Kidney epithelial cell (primary cell): ENCODE results near the gene KRT6A. TPM values are rescaled to one million over a fixed set of nuclear protein-coding genes. Genes with fewer than 3 reads are reported as not detected.

Source experiments
- DNase-seq: peaks from one replicate; pipeline ENCODE4 v3.0.0-alpha.2; 2010; ENCODE audit warnings: low read depth
- H3K27me3 ChIP-seq: 2 replicates; pipeline ENCODE4 v1.6.0; 2011; ENCODE audit warnings: low read length; ENCODE audit not compliant: control insufficient read depth, insufficient read depth
- H3K36me3 ChIP-seq: 2 replicates; pipeline ENCODE4 v1.5.1; 2011; ENCODE audit warnings: low read length; ENCODE audit not compliant: control insufficient read depth, insufficient read depth
- H3K4me3 ChIP-seq: 2 replicates; pipeline ENCODE4 v1.5.1; 2011; ENCODE audit warnings: low read depth, mild to moderate bottlenecking, control low read depth, low read length
- total RNA-seq: library from RNA; depleted of rRNA; stranded (reverse); fragments of >200 nt; gene quantifications from 2 replicates; pipeline ENCODE4 v1.2.3, GENCODE V29; 2015
- TF ChIP-seq, protein P1 (sequence below): IDR thresholded peaks from 2 replicates; pipeline ENCODE4 v1.5.1; 2011; ENCODE audit warnings: mild to moderate bottlenecking, moderate library complexity, low read length, control low read depth, inconsistent platforms; ENCODE audit not compliant: insufficient read depth, poor library complexity, severe bottlenecking

KRT6A gene
- total RNA-seq, 1 donor from 2014 or later, result 0.21 TPM

DNA sequence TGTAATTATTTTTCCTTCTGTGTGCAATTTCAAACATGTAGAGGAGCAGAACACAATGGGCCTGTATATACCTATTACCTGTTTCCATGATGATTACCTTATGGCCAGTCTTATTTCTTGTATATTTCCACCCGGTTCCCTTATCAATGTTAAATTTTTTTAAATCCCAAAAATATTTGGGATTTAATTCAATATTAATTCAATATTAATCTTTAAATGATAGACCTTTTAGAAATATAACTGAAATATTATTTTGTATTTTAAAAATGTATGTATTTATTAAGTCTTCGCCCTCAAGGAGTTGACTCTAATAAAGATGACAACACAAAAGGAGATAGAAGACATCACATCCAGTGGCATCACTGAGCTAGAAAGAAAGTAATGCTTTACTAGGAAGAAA, 18.8 kb downstream of the KRT6A start:
- H3K27me3 ChIP-seq, result no peaks in the 10 kb centered on the region

DNA sequence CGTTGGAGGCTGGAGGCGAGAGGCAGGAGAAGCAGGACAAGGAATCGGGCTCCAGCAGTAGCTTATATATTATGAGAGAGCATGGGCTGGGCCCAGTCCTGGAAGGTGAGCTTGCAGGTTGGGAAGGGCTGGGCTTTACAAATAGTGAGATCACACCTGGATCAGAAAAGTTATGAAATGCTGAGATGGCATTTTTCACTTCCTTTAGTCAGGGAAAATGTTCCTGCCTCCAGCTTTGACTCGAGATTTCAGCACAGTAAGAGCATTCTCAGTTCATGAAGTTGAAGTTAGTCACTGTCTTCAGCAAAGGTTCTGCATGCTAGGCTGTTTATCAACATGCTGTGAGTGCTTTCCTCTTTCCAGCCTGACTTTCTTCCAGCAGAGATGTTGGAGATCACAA, 19.3 kb downstream of the KRT6A start, which contains the start of gene KRT6C:
KRT6C (minus strand) TSS at position 38 of the 400 bp plus-strand sequence. CDS start 68 bp downstream, outside the sequence.
- H3K36me3 ChIP-seq, result no peaks in the 10 kb centered on the region
- no peak for DNase-seq
- no peak within 1 kb of the TSS for H3K4me3 ChIP-seq
- H3K27me3 ChIP-seq, result no peaks in the 10 kb centered on the region
- TF ChIP-seq, protein P1, sequence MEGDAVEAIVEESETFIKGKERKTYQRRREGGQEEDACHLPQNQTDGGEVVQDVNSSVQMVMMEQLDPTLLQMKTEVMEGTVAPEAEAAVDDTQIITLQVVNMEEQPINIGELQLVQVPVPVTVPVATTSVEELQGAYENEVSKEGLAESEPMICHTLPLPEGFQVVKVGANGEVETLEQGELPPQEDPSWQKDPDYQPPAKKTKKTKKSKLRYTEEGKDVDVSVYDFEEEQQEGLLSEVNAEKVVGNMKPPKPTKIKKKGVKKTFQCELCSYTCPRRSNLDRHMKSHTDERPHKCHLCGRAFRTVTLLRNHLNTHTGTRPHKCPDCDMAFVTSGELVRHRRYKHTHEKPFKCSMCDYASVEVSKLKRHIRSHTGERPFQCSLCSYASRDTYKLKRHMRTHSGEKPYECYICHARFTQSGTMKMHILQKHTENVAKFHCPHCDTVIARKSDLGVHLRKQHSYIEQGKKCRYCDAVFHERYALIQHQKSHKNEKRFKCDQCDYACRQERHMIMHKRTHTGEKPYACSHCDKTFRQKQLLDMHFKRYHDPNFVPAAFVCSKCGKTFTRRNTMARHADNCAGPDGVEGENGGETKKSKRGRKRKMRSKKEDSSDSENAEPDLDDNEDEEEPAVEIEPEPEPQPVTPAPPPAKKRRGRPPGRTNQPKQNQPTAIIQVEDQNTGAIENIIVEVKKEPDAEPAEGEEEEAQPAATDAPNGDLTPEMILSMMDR, result no peak

More for the DNA sequence above, 18.8 kb downstream of the KRT6A start:
- Histone ChIP-seq H3K4me3 (no peak overlapping the region), H3K36me3 (no peaks in the 10 kb centered on the region)
- DNase-seq, result no peak
- TF ChIP-seq, protein P1, result no peak

DNA sequence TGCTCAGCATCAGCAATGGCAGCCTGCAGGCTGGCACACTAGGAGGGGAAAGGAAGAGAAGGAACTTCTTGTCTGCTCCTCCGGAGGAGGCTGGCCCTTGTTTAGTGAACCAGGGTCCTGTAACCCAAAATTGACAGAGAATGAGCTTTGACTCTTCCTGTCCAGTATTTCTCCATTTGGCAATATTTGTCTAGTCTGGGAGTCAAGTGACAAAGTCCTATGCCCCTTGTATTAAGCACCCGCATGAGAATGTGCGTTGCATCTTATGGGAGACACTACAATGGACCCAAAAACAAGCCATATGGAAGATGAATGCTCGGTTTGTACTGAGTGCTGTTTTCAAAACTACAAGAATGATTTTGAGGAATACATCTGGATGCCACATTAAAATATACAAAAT, 23.2 kb downstream of the KRT6A start:
- H3K27me3 ChIP-seq, result no peaks in the 10 kb centered on the region
- no peak for DNase-seq
- H3K4me3 ChIP-seq, result no peak overlapping the region
- TF ChIP-seq, protein P1, result no peak
- no peaks in the 10 kb centered on the region for H3K36me3 ChIP-seq

DNA sequence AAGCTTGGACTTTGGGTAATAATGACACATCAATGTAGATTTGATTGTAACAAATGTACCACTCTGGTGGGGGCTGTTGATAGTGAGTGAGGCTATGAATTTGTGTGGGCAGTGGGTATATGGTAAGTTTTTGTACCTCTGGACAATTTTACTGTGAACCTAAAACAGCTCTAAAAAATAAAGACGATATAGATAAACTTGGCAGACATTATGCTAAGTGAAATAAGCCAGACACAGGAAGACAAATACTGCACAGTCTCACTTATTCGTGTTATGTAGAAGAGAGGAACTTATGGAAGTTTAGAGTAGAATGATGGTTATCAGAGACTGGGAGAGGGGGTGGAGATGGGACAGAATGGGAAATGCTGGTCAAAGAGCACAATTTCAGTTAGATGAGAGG, 28.2 kb downstream of the KRT6A start:
- H3K36me3 ChIP-seq, result no peaks in the 10 kb centered on the region
- no peak for DNase-seq
- no peak overlapping the region for H3K4me3 ChIP-seq
- TF ChIP-seq, protein P1, result no peak
- peaks cover 2% of the 10 kb centered on the region for H3K27me3 ChIP-seq

DNA sequence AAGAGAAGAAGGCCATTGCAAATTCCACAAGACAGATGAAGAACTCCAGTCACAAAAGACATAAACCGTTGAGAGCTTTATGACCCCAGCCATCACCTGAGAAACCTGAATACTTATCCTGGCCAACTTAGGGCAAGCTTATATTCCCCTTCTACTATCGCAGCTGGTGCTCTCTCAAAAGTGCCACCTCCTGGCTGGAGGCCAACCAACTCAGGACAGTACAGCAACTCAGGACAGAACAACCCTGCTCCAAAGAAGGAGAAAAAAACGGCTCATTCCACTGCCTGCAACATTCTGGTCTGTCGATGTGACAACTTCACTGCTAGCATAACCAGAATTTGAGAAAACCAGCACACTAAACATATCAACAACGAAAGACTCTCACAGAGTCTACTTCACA, 31.4 kb downstream of the KRT6A start:
- no peak for DNase-seq
- TF ChIP-seq, protein P1, result no peak
- Histone ChIP-seq H3K27me3 (peaks cover 2% of the 10 kb centered on the region), H3K36me3 (no peaks in the 10 kb centered on the region), H3K4me3 (no peak overlapping the region)

DNA sequence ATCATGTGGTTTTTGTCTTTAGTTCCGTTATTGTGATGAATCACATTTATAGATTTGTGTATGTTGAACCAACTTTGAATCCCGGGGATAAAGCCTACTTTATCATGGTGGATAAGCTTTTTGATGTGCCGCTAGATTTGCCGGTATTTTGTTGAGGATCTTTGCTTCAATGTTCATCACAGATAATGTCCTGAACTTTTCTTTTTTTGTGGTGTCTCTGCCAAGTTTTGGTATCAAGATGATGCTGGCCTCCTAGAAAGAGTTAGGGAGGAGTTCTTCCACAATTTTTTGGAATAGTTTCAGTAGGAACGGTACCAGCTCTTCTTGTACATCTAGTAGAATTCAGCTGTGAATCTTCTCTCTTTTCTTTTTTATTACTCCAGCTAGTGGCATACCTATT, 34.2 kb downstream of the KRT6A start:
- DNase-seq, result no peak
- no peaks in the 10 kb centered on the region for H3K27me3 ChIP-seq
- no peak overlapping the region for H3K4me3 ChIP-seq
- H3K36me3 ChIP-seq, result no peaks in the 10 kb centered on the region
- TF ChIP-seq, protein P1, result no peak
